GM21360 (cell line): ENCODE measurements around the gene ZNF3.
A peak's percentile ranks its signal among the peaks of the same experiment; 100 is the strongest.

Source experiments
- ATAC-seq: cut with Tn5 transposase; IDR thresholded peaks from one replicate; pipeline ENCODE4 v1.9.1; 2021; ENCODE audit warnings: mild to moderate bottlenecking, moderate library complexity; ENCODE audit not compliant: unreplicated experiment

Gene ZNF3

DNA sequence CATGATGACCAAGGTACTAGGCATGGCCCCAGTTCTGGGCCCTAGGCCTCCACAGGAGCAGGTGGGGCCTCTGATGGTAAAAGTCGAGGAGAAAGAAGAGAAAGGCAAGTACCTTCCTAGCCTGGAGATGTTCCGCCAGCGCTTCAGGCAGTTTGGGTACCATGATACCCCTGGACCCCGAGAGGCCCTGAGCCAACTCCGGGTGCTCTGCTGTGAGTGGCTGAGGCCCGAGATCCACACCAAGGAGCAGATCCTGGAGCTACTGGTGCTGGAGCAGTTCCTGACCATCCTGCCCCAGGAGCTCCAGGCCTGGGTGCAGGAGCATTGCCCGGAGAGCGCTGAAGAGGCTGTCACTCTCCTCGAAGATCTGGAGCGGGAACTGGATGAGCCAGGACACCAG lies 24.5 kb downstream of the ZNF3 start:
- ATAC-seq: no peak

GRCh38 chr7:100053215-100053614 lies 28.3 kb downstream of the ZNF3 start:
- no peak for ATAC-seq

DNA sequence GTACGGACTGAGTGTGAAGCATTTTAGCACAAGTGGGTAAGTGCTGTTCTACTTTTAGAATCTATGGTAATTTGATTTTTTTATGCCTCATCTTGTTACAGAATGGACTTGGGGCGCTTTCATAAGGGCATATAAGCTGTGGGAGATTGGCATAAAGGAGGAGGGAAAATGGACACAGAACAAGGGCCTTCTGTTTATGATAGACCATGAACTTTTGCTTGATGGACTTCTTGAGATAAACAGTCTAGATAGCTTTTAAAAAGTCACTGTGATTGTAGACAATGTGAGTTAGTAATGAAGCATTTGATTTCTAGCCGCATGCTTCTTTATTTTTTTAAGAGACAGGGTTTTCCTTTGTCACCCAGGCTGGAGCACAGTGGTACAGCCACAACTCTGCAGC lies 29.9 kb downstream of the ZNF3 start:
- ATAC-seq: no peak

- ATAC-seq: peak; percentile 76
These were observed 31.9 kb downstream of the ZNF3 start, which contains the start of gene ZSCAN21 for GRCh38 chr7:100049441-100050291. Gene ZSCAN21, plus strand, starts transcription at chr7:100049774. Its CDS starts 7,233 bp downstream, at chr7:100057007.

DNA sequence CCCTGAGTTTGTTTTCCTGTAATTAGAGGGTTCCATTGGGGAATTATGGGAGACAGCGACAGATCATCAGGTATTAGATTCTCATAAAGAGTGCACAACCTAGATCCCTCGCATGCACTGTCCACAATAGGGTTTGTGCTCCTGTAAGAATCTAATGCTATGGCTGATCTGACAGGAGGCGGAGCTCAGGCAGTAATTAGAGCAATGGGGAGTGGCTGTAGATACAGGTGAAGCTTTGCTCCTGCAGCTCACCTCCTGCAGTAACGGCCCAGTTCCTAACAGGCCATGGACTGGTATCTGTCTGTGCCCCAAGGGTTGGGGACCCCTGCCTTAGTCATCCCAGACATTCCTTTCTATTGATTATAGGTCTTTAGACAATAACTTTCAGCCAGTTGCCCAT lies 32.8 kb downstream of the ZNF3 start:
- ATAC-seq: no peak

DNA sequence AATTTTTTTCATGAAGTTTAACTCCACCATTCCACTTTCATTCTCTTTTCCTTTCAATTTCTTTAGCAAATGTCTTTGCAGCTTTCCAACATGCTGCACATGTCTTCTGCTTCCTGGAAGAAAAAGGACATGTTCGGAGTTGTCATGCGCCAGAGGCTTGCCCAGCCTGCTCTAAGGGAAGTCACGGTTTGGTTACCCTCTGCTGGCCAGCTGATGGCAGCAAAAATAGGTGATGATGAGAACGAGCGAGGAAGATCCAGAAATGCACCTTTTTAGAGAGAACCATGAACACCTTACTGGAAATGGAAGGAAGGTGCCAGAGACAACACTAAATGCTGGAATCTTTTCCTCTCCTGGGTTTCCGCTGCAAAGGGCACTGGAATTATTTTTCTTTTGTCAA lies 36.8 kb downstream of the ZNF3 start:
- ATAC-seq: no peak

DNA sequence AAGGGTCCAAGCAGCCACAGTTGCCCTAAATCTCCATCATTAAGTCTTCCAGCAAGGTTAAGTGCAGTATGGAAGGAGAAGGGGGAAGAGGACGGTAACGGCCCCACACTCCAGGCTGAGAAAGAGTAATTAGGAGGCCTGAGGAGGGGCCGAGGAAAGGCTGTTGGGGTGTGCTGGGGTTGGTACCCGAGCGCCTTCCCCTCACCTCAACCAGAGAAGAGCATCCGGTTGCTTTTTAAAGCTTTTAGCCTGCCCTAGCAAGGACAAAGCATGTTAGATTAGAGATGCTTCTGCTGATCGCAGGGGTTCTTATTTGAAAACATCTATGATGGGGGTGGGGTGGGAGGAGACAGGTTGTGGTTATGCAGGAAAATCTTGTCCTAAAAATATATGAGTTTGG lies 40.9 kb downstream of the ZNF3 start:
- no peak for ATAC-seq

DNA sequence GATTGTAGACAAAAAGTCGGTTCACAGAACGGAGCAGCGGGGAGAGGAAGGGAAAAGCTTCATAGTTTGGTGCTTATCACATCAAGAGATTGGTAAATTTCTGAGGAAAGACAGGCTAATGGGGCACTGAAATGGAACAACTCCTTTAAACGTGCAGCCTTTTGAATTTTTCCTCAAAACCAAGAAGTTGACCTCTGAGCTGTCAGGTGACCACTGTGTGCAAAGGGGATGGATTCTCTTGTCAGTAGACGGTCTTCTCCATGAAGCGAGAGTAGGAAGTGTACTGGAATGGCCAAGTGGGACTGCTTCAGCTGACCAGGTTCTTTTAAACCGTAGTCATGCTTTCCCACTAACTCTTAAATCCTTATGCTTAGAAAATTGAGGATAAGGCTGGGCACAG lies 43.2 kb downstream of the ZNF3 start:
- ATAC-seq: no peak

GRCh38 chr7:100035876-100036275 lies 45.6 kb downstream of the ZNF3 start:
- no peak for ATAC-seq

DNA sequence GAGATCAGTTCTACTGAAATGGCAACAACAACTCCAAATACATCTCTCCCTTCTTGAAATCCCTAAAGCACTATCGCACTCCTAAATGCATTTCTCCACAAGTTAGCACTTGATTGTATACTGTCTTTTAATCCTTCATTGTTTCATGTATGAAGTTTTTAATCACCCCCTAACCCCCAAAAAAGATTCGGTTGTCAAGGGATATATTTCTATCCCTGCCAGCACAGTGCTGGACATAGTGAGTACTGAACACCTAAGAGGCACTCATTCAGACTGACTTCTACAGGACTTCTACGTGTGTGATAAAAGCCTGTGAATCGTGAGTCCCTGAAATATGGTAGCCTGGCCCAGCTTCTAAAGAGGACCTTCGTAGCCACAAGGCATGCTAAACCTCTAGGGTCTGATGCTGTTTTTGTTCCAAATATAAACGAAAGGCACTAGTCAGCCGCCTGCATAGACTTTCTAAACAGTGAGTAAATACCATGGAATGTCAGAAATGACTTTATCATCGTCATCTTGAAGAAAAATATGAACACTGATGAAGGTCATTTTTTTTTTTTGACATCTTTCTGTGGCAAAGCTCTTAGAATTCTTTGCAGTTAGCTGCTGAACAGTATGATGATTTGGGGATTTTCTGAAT lies 46.5 kb downstream of the ZNF3 start:
- ATAC-seq: no peak

- ATAC-seq: no peak
These were observed 48.0 kb downstream of the ZNF3 start for GRCh38 chr7:100033526-100033925.

GRCh38 chr7:100029596-100029995 lies 51.9 kb downstream of the ZNF3 start:
- no peak for ATAC-seq

GRCh38 chr7:100027197-100027596 lies 54.3 kb downstream of the ZNF3 start:
- no peak for ATAC-seq

DNA sequence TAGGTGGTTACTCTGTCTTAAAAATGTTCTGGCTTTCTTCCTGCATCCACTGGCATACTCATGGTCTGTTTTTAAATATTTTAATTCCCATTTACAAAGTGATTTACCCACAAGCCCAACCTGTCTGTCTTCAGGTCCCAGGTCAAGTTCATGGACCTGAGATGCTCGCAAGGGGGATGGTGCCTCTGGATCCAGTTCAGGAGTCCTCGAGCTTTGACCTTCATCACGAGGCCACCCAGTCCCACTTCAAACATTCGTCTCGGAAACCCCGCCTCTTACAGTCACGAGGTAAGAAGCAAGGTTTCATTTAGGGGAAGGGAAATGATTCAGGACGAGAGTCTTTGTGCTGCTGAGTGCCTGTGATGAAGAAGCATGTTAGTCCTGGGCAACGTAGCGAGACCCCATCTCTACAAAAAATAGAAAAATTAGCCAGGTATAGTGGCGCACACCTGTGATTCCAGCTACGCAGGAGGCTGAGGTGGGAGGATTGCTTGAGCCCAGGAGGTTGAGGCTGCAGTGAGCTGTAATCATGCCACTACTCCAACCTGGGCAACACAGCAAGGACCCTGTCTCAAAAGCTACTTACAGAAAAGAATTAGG lies 57.4 kb downstream of the ZNF3 start:
- no peak for ATAC-seq

DNA sequence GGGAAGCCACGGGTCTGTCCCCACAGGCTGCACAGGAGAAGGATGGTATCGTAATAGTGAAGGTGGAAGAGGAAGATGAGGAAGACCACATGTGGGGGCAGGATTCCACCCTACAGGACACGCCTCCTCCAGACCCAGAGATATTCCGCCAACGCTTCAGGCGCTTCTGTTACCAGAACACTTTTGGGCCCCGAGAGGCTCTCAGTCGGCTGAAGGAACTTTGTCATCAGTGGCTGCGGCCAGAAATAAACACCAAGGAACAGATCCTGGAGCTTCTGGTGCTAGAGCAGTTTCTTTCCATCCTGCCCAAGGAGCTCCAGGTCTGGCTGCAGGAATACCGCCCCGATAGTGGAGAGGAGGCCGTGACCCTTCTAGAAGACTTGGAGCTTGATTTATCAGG lies 58.0 kb downstream of the ZNF3 start:
- no peak for ATAC-seq

- no peak for ATAC-seq
These were observed 58.9 kb downstream of the ZNF3 start for GRCh38 chr7:100022621-100023020.

GRCh38 chr7:100021297-100021696 lies 60.2 kb downstream of the ZNF3 start:
- no peak for ATAC-seq
